Mesenchymal stem cell (in vitro differentiated cells and primary cell): ENCODE results near the gene KLC1.
A peak's percentile ranks its signal among the peaks of the same experiment; 100 is the strongest.

Source experiments
- DNase-seq: peaks from one replicate; pipeline ENCODE4 v3.0.0-alpha.2; 2013
- H2AFZ ChIP-seq: one replicate; pipeline ENCODE4 v1.6.1; 2013; ENCODE audit warnings: low read depth, mild to moderate bottlenecking, control low read depth, inconsistent platforms, low read length, moderate library complexity
- H2AK5ac ChIP-seq: 2 replicates; pipeline ENCODE4 v1.6.1; 2013; ENCODE audit warnings: low read length, moderate library complexity, mild to moderate bottlenecking, inconsistent platforms; ENCODE audit not compliant: severe bottlenecking
- H2BK120ac ChIP-seq: one replicate; pipeline ENCODE4 v1.6.1; 2013; ENCODE audit warnings: low read depth, mild to moderate bottlenecking, inconsistent platforms, low read length, moderate library complexity
- H2BK12ac ChIP-seq, 2 experiments: one replicate each; pipeline ENCODE4 v1.6.1; 2013; ENCODE audit warnings: inconsistent platforms in 2 of 2, low read length in 2 of 2, mild to moderate bottlenecking in 2 of 2, moderate library complexity in 2 of 2, control low read depth in 1 of 2
- H2BK15ac ChIP-seq: one replicate; pipeline ENCODE4 v1.6.1; 2013; ENCODE audit warnings: mild to moderate bottlenecking, low read depth, inconsistent platforms; ENCODE audit not compliant: poor library complexity, severe bottlenecking
- H2BK5ac ChIP-seq: 2 replicates; pipeline ENCODE4 v1.6.1; 2013; ENCODE audit warnings: low read depth, mild to moderate bottlenecking, low read length, control low read depth, inconsistent platforms; ENCODE audit not compliant: poor library complexity, severe bottlenecking
- H3K14ac ChIP-seq, 2 experiments: one replicate each; pipeline ENCODE4 v1.6.1; 2013; ENCODE audit warnings: inconsistent platforms in 2 of 2, low read length in 2 of 2, control low read depth in 1 of 2, mild to moderate bottlenecking in 1 of 2, moderate library complexity in 1 of 2
- H3K18ac ChIP-seq, 2 experiments: one replicate each; pipeline ENCODE4 v1.6.1; 2013; ENCODE audit warnings: inconsistent platforms in 2 of 2, low read length in 2 of 2, control low read depth in 1 of 2, low read depth in 1 of 2, mild to moderate bottlenecking in 1 of 2
- H3K23ac ChIP-seq, 2 experiments: one replicate each; pipeline ENCODE4 v1.6.1; 2013; ENCODE audit warnings: inconsistent platforms in 2 of 2, low read length in 2 of 2, mild to moderate bottlenecking in 2 of 2, moderate library complexity in 2 of 2, control low read depth in 1 of 2
- H3K27ac ChIP-seq: 2 replicates; pipeline ENCODE4 v1.5.1; 2013; ENCODE audit warnings: mild to moderate bottlenecking, moderate library complexity, low read length, control low read depth, inconsistent platforms; ENCODE audit not compliant: poor library complexity, severe bottlenecking
- H3K27me3 ChIP-seq, 2 experiments: 2 replicates each; pipeline versions ENCODE4 v1.6.1 to v1.7.0; 2013; ENCODE audit warnings: low read length in 2 of 2, mild to moderate bottlenecking in 2 of 2, moderate library complexity in 2 of 2, control low read depth in 1 of 2, inconsistent platforms in 1 of 2; ENCODE audit not compliant: control insufficient read depth in 1 of 2, insufficient read depth in 1 of 2
- H3K36me3 ChIP-seq, 2 experiments: 2 replicates each; pipeline versions ENCODE4 v1.6.1 to v1.7.0; 2013; ENCODE audit warnings: low read length in 2 of 2, control low read depth in 1 of 2, inconsistent platforms in 1 of 2, low read depth in 1 of 2, mild to moderate bottlenecking in 1 of 2; ENCODE audit not compliant: insufficient read depth in 2 of 2, control insufficient read depth in 1 of 2
- H3K4ac ChIP-seq, 2 experiments: one replicate each; pipeline ENCODE4 v1.6.1; 2013; ENCODE audit warnings: inconsistent platforms in 2 of 2, low read length in 2 of 2, mild to moderate bottlenecking in 2 of 2, moderate library complexity in 2 of 2, control low read depth in 1 of 2, low read depth in 1 of 2
- H3K4me1 ChIP-seq: 2 replicates; pipeline ENCODE4 v1.6.1; 2013; ENCODE audit warnings: low read depth, low read length, control low read depth; ENCODE audit not compliant: control insufficient read depth, insufficient read depth
- H3K4me2 ChIP-seq: 2 replicates; pipeline ENCODE4 v1.6.1; 2013; ENCODE audit warnings: low read length, mild to moderate bottlenecking, inconsistent platforms; ENCODE audit not compliant: poor library complexity, severe bottlenecking
- H3K4me3 ChIP-seq, 2 experiments: 2 replicates each; pipeline versions ENCODE4 v1.5.1 to v1.7.0; 2013; ENCODE audit warnings: low read length in 2 of 2, mild to moderate bottlenecking in 2 of 2, control low read depth in 1 of 2, low read depth in 1 of 2; ENCODE audit not compliant: insufficient read depth in 1 of 2
- H3K79me1 ChIP-seq: replicated peaks from 2 replicates; pipeline ENCODE4 v1.6.1; 2013; ENCODE audit warnings: mild to moderate bottlenecking, control low read depth, low read length, inconsistent platforms; ENCODE audit not compliant: poor library complexity, severe bottlenecking
- H3K9ac ChIP-seq: 2 replicates; pipeline ENCODE4 v1.7.0; 2013; ENCODE audit warnings: mild to moderate bottlenecking, low read length, moderate library complexity
- H3K9me3 ChIP-seq: 2 replicates; pipeline ENCODE4 v1.7.0; 2013; ENCODE audit warnings: mild to moderate bottlenecking, low read length; ENCODE audit not compliant: control insufficient read depth
- H4K8ac ChIP-seq: one replicate; pipeline ENCODE4 v1.6.1; 2013; ENCODE audit warnings: inconsistent platforms, mild to moderate bottlenecking, low read length, moderate library complexity
- H4K91ac ChIP-seq: one replicate; pipeline ENCODE4 v1.6.1; 2013; ENCODE audit warnings: mild to moderate bottlenecking, low read length, inconsistent platforms
- WGBS: methylation state at CpG from one replicate; pipeline ENCODE4 v1.1.7; 2013; ENCODE audit warnings: mixed read lengths; 5-methylcytosine and 5-hydroxymethylcytosine counted together

The KLC1 gene

DNA sequence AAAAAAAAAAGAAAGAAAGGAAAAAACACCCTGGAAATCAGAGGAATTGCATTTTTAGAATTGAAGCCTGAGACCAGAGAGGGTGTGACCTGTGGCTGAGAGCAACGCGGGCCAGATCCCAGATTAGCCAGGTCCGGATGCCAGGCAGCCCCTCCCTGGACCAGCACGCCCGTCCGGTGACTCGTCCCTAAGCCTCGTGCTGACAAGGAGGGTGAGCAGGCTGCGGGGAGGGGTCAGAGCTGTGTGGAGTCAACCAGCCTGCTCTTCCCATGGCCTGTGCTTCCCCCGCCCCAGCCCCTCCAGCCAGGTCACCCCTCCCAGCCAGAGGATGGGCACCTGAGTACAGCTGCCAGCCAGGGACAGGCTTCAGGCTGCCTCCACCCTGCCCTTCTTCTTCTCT, 4.2 kb upstream of the KLC1 start:
- no peaks in the 10 kb centered on the region for H3K79me1 ChIP-seq
- H3K9me3 ChIP-seq = no peaks in the 10 kb centered on the region
- H3K27me3 ChIP-seq = no peaks in the 10 kb centered on the region
- H3K27ac ChIP-seq = no peak overlapping the region
- peak overlapping the region; percentile 4 for H4K8ac ChIP-seq
- peak overlapping the region in 1 of 2 experiments; percentile 54 for H3K18ac ChIP-seq
- H2BK120ac ChIP-seq = no peak overlapping the region
- no peak overlapping the region for H2BK5ac ChIP-seq
- peak overlapping the region in 1 of 2 experiments; percentile 24 for H3K4me3 ChIP-seq
- H3K9ac ChIP-seq = peak overlapping the region; percentile 71
- peak; percentile 65 for DNase-seq
- H2AFZ ChIP-seq = no peak overlapping the region
- H3K4me2 ChIP-seq = no peak overlapping the region
- no peaks in the 10 kb centered on the region for H3K36me3 ChIP-seq
- peak overlapping the region in 1 of 2 experiments; percentile 13 for H3K4ac ChIP-seq
- no peak overlapping the region for H2AK5ac ChIP-seq
- WGBS = 19% methylated on average over 10 of the region's 10 CpGs
- H3K4me1 ChIP-seq = peaks cover 24% of the 10 kb centered on the region
- H3K23ac ChIP-seq = peak overlapping the region in 1 of 2 experiments; percentile 66
- no peak overlapping the region for H2BK15ac ChIP-seq
- peak overlapping the region; percentile 73 for H4K91ac ChIP-seq
- H3K14ac ChIP-seq = peak overlapping the region in 1 of 2 experiments; percentile 4
- H2BK12ac ChIP-seq = peak overlapping the region in 1 of 2 experiments; percentile 17

DNA sequence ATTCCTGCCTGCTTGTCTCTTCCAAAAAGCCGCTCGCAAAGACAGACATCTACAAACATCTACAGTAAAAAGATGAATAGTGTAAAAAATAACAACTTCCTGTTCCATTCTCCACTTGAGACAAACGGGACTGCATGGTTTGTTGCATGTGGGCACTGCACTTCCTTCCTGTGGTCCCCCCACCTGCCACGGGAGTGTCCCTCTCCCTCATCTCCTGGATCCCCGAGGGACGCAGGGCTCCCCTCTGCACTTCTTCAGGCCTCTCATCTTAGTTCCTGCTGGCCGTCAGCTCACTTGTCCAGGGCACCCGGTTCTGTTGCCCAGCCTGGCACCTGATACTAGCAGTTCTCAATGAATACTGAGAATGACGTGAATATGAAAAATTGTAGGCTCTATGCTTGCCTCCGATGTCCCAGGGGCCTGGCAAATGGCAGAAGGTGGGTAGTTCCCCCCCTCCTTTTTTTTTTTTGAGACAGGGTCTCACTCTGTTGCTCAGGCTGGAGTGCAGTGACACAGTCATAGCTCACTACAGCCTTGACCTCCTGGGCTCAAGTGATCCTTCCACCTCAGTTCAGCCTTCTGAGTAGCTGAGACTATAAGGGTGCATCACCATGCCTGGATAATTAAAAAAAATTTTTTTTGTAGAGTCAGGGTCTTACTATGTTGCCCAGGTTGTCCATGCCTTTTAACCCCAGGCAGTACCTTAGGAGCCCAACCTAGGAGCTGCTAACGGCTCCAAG, 3.5 kb upstream of the KLC1 start:
- H2AK5ac ChIP-seq = no peak overlapping the region
- H3K9me3 ChIP-seq = no peaks in the 10 kb centered on the region
- H2BK15ac ChIP-seq = no peak overlapping the region
- peak overlapping the region; percentile 71 for H3K9ac ChIP-seq
- no peak overlapping the region for H3K14ac ChIP-seq
- H3K4me2 ChIP-seq = no peak overlapping the region
- no peak overlapping the region for H2BK120ac ChIP-seq
- WGBS = 78% methylated on average over 9 of the region's 11 CpGs
- no peak overlapping the region for H3K27ac ChIP-seq
- H3K4ac ChIP-seq = peak overlapping the region; percentile 13 to 35
- H3K27me3 ChIP-seq = no peaks in the 10 kb centered on the region
- H3K18ac ChIP-seq = peak overlapping the region in 1 of 2 experiments; percentile 54
- H3K36me3 ChIP-seq = no peaks in the 10 kb centered on the region
- H3K23ac ChIP-seq = no peak overlapping the region
- H2AFZ ChIP-seq = no peak overlapping the region
- peak overlapping the region in 1 of 2 experiments; percentile 24 for H3K4me3 ChIP-seq
- H3K4me1 ChIP-seq = peaks cover 24% of the 10 kb centered on the region
- H2BK12ac ChIP-seq = peak overlapping the region in 1 of 2 experiments; percentile 68
- H4K8ac ChIP-seq = peak overlapping the region; percentile 40
- no peak overlapping the region for H4K91ac ChIP-seq
- H3K79me1 ChIP-seq = no peaks in the 10 kb centered on the region
- H2BK5ac ChIP-seq = no peak overlapping the region
- DNase-seq = no peak

DNA sequence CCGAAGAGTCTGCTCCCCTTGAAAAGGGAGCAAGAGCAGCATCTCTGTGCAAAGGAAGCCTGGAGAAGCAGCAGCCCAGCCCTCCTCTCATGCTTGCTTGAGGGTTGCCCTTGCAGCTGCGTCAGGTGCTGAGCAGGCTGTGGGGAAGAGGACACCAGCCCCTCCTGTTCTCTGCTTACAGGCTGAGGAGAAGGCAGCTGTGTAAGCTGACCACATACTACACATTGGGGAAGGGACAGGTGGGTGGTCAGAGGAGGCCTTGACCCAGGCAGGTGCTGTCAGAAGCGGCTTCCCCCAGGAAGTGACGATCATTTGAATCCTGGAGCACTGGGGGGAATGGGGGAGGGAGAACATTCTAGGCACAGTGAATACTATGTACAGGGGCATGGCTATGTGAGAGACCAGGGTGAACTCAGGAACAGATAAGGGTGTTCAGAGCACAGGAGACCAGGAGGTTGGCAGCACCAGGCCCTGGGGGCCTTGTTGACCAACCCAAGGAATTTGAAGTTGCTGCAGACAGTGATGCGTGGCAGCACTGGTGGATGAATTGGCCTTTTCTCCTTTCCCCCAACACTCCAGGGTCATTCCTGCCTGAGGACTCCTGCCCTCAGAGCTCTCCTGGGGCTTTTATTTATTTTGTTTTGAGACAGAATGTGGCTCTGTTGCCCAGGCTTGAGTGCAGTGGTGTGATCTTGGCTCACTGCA, 2.7 kb upstream of the KLC1 start:
- Histone ChIP-seq H2AFZ (no peak overlapping the region), H3K79me1 (no peaks in the 10 kb centered on the region), H3K23ac (no peak overlapping the region), H4K8ac (peak overlapping the region; percentile 19), H3K14ac (peak overlapping the region in 1 of 2 experiments; percentile 6), H3K9me3 (no peaks in the 10 kb centered on the region), H3K18ac (peak overlapping the region; percentile 14 to 16), H3K27me3 (no peaks in the 10 kb centered on the region), H2BK15ac (no peak overlapping the region), H3K4me1 (peaks cover 26% of the 10 kb centered on the region), H3K4ac (no peak overlapping the region), H4K91ac (peak overlapping the region; percentile 43), H2BK12ac (peak overlapping the region; percentile 12 to 69), H3K4me2 (no peak overlapping the region), H2AK5ac (no peak overlapping the region), H3K36me3 (no peaks in the 10 kb centered on the region), H3K9ac (no peak overlapping the region), H3K4me3 (no peak overlapping the region), H3K27ac (no peak overlapping the region), H2BK5ac (no peak overlapping the region), H2BK120ac (no peak overlapping the region)
- DNase-seq = no peak
- 93% methylated on average over 4 of the region's 5 CpGs for WGBS
